Lower lobe of right lung (tissue), 2 donors: ENCODE results near the gene XRCC2. TPM values are rescaled to one million over a fixed set of nuclear protein-coding genes. Genes with fewer than 3 reads are reported as not detected.

Experiments
- ATAC-seq, 2 donors: fragments of 200-7000 bp; cut with Tn5 transposase; one replicate each; pipeline ENCODE4 v1.9.1; 2020 to 2022; ENCODE audit warnings: mild to moderate bottlenecking in 2 of 2, moderate library complexity in 2 of 2
- DNase-seq: peaks from one replicate; pipeline ENCODE4 v3.0.0-alpha.2; 2020
- H3K27ac ChIP-seq: fragments of 200-600 bp; one replicate; pipeline ENCODE4 v1.8.0; 2022
- H3K27me3 ChIP-seq: fragments of 200-600 bp; one replicate; pipeline ENCODE4 v1.8.0; 2022; ENCODE audit warnings: low read depth
- H3K36me3 ChIP-seq: fragments of 200-600 bp; one replicate; pipeline ENCODE4 v1.8.0; 2022; ENCODE audit warnings: mild to moderate bottlenecking
- H3K4me1 ChIP-seq: fragments of 200-600 bp; one replicate; pipeline ENCODE4 v1.8.0; 2022
- H3K4me3 ChIP-seq: fragments of 200-600 bp; one replicate; pipeline ENCODE4 v1.8.0; 2022; ENCODE audit warnings: mild to moderate bottlenecking
- H3K9me3 ChIP-seq: fragments of 200-600 bp; one replicate; pipeline ENCODE4 v1.8.0; 2022
- CTCF ChIP-seq: fragments of 200-600 bp; IDR thresholded peaks from one replicate; pipeline ENCODE4 v1.8.0; 2022; ENCODE audit warnings: antibody characterized with exemption, mild to moderate bottlenecking
- intact Hi-C: fragments of 100-400 bp; cut with DNase I; formaldehyde crosslinking; loops from one replicate; pipeline ENCODE4 v1.11.0; 2022
- total RNA-seq: library from RNA; stranded (reverse); fragmentation: NEBNext Ultra II Directional; extraction: Animal tissue kit (Norgen Biotek cat#: 25700); gene quantifications from one replicate; pipeline ENCODE4 v1.2.1, GENCODE V29; 2021
- donor health status: DM: no; HTN: yes; CAD: no; lungs with severe emphysema.

XRCC2 gene
- total RNA-seq, 1 donor from 2014 or later, result 0.86 TPM

- intact Hi-C loops, result no loop called here
- H3K4me1 ChIP-seq, result no peaks in the 10 kb centered on the region
- no peaks in the 10 kb centered on the region for H3K36me3 ChIP-seq
- no peak overlapping the region for H3K4me3 ChIP-seq
- ATAC-seq (no peak), DNase-seq (no peak)
- H3K9me3 ChIP-seq, result no peaks in the 10 kb centered on the region
- no peak for TF ChIP-seq CTCF
- no peak overlapping the region for H3K27ac ChIP-seq
- H3K27me3 ChIP-seq, result no peaks in the 10 kb centered on the region
Measured at GRCh38 chr7:152597507-152597906, 78.4 kb downstream of the XRCC2 start.

GRCh38 chr7:152596824-152597223 lies 79.1 kb downstream of the XRCC2 start:
- Histone ChIP-seq H3K9me3 (no peaks in the 10 kb centered on the region), H3K4me3 (no peak overlapping the region), H3K27ac (no peak overlapping the region), H3K27me3 (no peaks in the 10 kb centered on the region), H3K4me1 (no peaks in the 10 kb centered on the region), H3K36me3 (no peaks in the 10 kb centered on the region)
- intact Hi-C loops, result no loop called here
- DNase-seq (no peak), ATAC-seq (no peak)
- TF ChIP-seq CTCF, result no peak

Other genes with a start within 250 kb of the XRCC2 start
- 101 TPM for gene KMT2C, start 240.1 kb downstream of the XRCC2 start, total RNA-seq
- gene ACTR3B, start 83.6 kb upstream of the XRCC2 start, total RNA-seq, result 5.7 TPM